NOMO-1 treated with DMSO at 0.1 percent for 48 hours (cell line): ENCODE results near the gene FAM177B.
"Not testable (repeated sequence)": the region's sequence is repeated elsewhere in the genome, so short reads cannot be mapped to it uniquely, and the experiment has no call there.

Experiments used
- DNase-seq: peaks from one replicate; lab custom pipeline; 2025; ENCODE audit not compliant: unreplicated experiment; lab: John Stamatoyannopoulos, UW

Gene FAM177B

GRCh38 chr1:222739465-222739864 is 2.5 kb downstream of the FAM177B start:
- DNase-seq: no peak

GRCh38 chr1:222739929-222740328 is 2.9 kb downstream of the FAM177B start:
- DNase-seq: no peak

GRCh38 chr1:222741630-222742457 is 4.8 kb downstream of the FAM177B start:
- not testable (repeated sequence) for DNase-seq

GRCh38 chr1:222749927-222750326 is 12.9 kb downstream of the FAM177B start:
- no peak for DNase-seq

- DNase-seq: peak; percentile 51
Measured at GRCh38 chr1:222750651-222751050, 13.6 kb downstream of the FAM177B start.

- DNase-seq: no peak
Measured at GRCh38 chr1:222751255-222751654, 14.3 kb downstream of the FAM177B start.

- DNase-seq: no peak
Measured at GRCh38 chr1:222754366-222755139, 17.6 kb downstream of the FAM177B start.

GRCh38 chr1:222757646-222758268 is 20.8 kb downstream of the FAM177B start:
- DNase-seq: no peak

GRCh38 chr1:222759451-222760035 is 22.5 kb downstream of the FAM177B start:
- no peak for DNase-seq

- DNase-seq: no peak
Measured at GRCh38 chr1:222761083-222761482, 24.1 kb downstream of the FAM177B start.

GRCh38 chr1:222762178-222762577 is 25.2 kb downstream of the FAM177B start:
- not testable (repeated sequence) for DNase-seq

GRCh38 chr1:222767152-222767571 is 30.2 kb downstream of the FAM177B start:
- no peak for DNase-seq

GRCh38 chr1:222768592-222768991 is 31.6 kb downstream of the FAM177B start:
- DNase-seq: no peak

- no peak for DNase-seq
Measured at GRCh38 chr1:222769181-222769580, 32.2 kb downstream of the FAM177B start.

GRCh38 chr1:222769971-222770620 is 33.1 kb downstream of the FAM177B start:
- DNase-seq: no peak

- DNase-seq: peak; percentile 92
Measured at GRCh38 chr1:222772996-222773379, 36.0 kb downstream of the FAM177B start.

GRCh38 chr1:222777463-222777862 is 40.5 kb downstream of the FAM177B start:
- DNase-seq: no peak

GRCh38 chr1:222777977-222778376 is 41.0 kb downstream of the FAM177B start:
- no peak for DNase-seq

GRCh38 chr1:222781251-222781650 is 44.2 kb downstream of the FAM177B start:
- DNase-seq: no peak

GRCh38 chr1:222783051-222783450 is 46.0 kb downstream of the FAM177B start:
- no peak for DNase-seq

- DNase-seq: no peak
Measured at GRCh38 chr1:222784371-222784770, 47.4 kb downstream of the FAM177B start.
